Raji (cell line): ENCODE measurements around the gene LYPD6.

Source experiments
- POLR2A ChIP-seq: IDR thresholded peaks from 2 replicates; pipeline ENCODE4 v1.6.1; 2011; ENCODE audit warnings: low read depth, low read length, control low read depth; ENCODE audit not compliant: insufficient read depth

LYPD6 gene

DNA sequence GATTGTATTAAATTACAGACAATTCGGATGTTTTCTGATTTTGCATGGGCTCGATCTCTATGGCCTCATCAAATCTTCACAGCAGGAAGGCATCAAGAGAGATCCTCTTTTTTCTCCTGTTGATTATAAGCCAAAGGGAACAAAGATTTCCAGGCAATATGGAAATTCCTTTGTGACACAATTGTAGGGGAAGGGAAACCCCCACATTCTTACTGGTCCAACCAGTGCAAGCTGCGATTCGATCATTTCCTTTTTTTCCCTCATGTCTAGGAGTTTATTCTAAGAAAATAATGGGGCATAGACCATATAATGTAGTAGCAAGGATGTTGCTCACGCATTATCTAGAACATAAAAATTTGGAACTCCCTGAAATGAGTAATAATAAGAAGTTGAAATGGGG lies 87.7 kb downstream of the LYPD6 start:
- TF ChIP-seq POLR2A, result no peak

DNA sequence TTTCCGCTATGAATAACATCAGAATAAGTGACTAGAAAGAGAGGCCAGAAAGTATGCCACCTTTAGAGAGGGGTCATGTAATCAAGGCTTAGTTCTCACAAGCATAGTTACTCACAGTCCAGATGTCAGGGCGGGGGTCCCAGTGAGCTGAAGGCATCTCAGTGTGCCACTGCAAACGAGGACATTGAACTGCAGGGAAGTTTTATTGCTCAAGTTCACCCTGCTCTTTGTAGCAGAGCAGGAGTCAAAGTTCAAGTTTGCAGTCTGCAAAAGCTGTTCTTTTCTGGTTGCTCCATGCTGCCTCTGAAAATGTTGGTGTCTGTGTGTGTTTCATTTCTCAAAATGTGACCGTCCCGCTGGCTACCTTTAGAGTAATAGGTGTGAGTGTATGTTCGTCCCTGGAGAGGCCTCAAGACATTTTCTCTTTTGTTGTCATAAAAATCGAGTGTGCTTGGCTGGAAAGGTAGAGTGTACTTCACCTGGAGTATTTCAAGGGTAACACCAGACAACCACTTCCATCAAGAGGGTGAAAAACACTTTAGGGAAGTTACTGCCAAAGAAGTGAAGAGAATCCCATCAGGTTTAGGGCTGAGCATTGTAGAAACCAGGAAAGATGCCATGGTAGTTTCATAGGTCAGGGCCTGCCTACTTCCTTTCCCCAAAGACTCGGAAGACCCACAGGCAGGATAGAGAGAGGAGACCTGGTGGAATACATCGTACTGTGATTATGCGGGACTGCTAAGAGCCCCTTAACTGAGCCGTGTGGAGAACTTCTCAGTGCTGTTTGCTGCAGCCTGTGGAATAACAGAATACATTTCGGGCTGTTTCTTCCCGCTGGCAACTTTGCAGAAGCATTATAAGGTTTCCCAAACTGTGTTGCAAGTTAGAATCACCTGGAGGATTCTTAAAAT lies 89.9 kb downstream of the LYPD6 start:
- TF ChIP-seq POLR2A, result no peak

DNA sequence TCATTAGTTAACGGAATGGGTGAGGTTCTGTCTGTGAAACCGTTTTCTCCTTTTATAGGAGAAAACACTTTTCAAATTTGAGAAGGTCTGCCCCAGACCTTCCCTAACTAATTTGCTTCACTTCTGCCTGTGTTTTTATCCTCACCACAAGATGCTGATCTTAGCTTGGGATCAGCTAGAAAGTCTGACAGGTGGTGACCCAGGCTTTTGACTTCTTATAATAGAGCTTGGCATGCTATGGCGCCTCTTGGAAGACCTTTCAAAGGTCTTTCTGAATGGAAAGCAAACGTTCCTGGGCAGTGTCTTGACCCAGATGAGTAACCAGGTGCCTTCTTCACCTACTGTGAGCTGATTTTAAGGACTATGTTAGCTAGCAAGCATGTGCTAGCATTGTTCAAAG lies 91.4 kb downstream of the LYPD6 start:
- TF ChIP-seq POLR2A, result no peak

DNA sequence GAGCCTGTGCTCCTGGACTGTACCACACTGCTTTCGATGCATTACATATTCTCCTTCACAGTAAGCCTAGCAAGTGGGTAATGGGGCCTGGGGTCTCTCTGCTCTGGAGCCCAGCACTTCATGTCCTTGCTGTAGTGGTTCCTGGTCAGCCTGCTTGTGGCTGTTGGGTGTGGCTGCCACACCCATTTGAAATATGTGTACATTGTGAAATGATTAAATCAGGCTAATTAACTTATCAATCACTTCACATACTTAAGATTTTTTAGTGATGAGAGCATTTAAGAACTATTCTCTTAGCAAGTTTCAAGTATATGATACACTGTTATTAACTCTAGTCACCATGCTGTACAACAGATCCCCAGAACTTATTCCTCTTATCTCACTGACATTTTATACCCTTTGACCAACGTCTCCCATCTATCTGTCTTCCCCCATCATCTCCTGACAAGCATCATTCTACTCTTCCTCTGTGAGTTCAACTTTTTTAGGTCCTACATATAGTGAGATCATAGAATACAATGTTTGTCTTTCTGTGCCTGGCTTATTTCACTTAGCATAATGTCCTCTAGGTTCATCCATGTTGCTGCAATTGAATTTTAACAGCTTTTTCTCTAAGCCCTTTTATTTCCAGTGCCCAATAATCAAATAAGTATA lies 92.1 kb downstream of the LYPD6 start:
- TF ChIP-seq POLR2A, result no peak

DNA sequence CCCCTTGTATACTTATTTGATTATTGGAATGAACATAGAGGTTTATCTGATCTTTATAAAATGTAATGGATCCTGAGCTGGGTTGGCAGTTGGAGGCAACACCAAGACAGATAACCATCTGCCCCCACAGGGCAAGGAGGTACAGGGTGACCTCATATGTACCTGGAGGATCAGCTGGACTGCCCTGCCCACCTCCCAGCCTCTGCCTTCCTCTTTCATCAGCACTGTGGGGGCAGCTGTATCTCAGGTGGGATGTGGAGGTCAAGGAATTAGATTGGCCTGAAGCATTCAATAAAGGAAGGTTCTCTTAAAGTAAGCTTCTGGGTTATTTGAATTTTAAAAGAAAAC lies 92.6 kb downstream of the LYPD6 start:
- no peak for TF ChIP-seq POLR2A

DNA sequence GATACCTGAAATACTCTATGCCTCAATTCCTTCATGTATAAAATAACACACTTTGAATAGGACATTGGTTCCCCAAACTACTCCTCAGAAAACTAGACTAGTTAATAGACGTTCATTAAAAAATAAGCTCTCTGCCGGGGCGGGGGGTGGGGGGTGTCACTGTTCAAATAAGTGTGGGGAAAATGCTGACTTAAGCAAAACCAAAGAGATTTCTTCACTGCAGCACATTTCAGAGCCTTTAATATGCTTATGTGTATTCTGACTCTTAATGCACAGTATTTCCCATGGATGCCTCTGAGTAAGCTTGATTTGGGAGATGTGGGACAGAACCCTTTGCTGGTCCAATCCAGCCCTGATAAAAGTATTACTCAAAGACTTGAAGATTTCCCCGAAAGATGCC lies 93.2 kb downstream of the LYPD6 start:
- no peak for TF ChIP-seq POLR2A

DNA sequence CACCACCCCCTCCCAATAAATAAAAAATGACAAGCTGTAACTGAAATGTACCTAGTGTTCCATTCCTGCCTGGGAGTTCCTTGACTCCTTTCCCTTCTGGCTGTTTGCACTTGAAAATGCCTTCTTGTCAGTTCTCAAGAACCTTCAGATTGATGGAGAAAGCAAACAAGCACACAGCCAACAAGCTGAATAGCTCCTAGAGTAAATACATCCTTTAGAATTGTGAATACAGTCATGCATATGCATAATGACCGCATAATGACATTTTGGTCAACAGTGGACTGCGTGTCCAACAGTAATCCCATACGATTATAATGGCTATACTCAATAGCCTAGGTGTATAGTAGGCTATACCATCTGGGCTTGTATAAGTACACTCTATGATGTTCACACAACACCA lies 97.0 kb downstream of the LYPD6 start:
- no peak for TF ChIP-seq POLR2A

DNA sequence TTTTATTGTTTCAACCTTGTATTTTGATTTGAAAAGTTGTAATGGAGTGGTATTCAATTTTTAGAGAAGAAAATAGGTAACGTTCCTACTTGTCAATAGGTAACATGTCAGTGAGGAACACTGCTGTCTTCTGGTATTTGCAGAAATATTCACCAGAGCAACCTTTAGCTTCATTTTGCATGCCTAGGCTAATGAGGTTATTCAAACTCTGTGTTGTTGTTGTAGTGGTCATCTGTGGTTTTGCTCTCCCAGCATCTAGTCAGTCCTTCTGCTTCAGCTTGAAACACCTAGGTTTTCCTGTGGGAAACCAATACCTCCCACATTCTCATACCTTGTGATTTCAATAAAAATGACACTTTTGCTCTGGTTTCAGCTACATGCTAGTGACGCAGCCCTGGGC lies 98.4 kb downstream of the LYPD6 start:
- no peak for TF ChIP-seq POLR2A

DNA sequence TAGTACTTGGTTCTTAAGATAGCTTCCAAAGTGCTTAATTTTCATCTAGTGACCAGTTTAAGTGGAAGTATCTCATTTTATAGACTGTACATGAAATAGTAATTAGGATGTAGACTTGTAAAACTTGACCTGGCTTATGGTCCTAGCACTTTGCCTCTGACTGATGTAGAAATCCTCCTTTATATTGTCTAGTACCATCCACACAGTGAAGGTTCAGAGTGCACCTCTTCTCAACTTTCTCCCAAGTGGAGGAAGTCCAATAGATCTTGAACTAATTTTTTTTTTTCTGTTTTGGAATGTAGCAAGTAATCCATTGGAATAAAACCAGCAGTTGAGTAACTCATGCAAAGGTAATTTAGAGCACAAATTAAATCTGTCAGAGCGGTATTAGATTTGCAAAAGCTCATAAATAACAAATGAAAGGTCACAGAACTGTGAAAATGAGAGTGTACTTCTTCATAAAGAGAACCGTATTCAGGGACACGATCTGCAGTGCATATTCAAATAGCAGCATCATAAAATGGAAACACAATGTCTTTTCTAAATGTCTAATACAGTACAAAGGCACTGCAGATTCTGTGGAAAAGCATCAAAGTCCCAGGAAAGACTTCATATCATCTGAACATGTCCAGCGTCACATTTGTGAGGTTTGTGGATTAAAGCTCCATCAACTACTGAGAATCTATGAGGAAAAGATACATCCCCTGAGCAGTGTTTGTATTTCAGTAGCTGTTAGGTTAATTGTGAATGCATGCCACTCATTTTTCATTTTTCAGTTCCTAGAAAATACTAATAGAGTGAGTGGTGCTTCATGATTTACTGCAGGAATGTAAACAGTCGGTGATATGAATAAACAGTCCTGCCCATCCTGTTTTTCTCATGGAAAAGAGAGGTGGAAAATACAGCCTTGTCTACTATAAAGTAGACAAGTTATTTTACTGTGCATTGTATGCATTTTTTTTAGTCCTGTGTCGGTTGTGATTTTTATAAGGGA lies 100.7 kb downstream of the LYPD6 start:
- no peak for TF ChIP-seq POLR2A

DNA sequence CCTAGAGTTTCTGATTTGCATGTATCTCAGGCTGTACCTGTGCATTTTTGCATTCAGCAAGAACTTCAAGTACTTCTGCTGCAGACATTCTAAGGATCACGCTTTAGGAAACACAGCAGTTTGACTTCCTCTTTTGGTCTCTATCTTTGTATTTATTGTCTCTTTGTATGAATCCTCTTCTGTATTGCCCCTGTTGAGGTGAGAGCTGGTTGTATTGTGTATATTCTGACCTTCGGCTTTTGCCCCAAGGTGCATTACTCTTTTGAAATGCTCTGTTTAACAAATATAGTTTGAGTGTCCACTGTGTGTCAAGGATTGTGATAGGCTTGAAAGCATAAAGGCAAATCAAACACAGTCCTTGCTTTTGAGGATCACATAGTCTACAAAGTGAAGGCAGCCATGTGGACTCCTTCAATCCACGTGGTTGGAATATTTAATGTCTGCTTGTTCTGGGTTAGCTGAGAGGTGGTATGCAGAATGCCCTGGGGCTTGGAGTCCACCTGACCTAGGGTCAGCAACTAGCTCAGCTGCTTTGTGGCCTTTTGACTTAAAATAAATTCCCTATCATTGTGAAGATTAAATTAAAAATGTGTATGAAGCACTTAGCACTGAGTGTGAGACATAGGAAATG lies 108.1 kb downstream of the LYPD6 start:
- TF ChIP-seq POLR2A, result no peak

DNA sequence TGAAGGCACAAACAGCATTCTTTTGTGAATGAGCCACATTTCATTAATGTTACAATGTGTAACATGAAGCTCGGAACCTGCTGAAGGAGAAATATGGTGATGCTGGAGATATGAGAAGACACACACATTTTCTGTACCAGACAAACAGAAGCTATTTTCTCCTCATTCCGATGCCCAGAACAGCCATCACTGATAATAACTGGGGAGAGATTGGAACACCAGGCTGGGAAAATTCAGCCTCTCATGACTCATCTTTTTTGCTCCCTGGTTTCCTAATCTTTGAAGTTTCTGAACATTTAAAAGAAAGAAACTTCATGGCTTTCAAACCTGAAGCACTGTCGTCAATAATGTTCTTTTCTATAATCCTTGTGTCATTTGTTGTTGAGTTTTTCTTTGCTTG lies 110.9 kb downstream of the LYPD6 start:
- no peak for TF ChIP-seq POLR2A

DNA sequence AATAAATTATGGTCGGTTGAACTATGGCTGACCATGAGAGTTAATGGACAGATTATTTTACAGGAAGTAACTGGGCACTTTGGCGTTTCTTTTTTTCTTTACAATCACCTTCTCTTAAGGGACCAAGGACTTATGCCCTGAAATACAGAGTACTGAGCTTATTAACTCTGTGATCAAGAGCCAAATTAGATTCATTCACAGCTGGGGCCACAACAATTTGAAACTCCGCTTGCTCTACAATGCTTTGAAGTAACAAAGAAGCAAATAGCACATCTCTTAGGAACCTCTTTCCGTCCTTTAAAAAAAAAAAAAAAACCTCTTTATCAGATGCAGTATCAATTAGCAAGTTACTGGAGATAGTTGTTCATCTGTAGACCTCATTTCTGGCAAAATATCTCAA lies 112.0 kb downstream of the LYPD6 start:
- no peak for TF ChIP-seq POLR2A

DNA sequence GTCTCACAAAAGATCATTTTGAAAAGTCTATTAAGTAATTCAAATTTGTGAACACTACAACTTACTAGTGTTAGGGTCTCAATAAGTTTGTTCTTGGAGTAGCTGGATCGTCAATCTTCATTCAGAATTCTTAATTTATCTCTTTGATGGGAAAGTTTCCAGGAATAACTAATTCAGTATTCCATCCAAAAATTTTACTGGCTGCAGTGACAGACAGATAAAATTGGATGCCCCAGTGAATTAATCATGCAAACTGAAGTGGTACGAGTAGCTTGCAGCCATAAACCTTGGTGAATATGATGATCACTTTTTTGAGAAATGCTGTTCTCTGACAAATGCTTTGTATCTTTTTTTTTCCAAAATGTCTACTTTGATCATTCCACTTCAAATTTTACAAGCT lies 112.8 kb downstream of the LYPD6 start:
- TF ChIP-seq POLR2A, result no peak

DNA sequence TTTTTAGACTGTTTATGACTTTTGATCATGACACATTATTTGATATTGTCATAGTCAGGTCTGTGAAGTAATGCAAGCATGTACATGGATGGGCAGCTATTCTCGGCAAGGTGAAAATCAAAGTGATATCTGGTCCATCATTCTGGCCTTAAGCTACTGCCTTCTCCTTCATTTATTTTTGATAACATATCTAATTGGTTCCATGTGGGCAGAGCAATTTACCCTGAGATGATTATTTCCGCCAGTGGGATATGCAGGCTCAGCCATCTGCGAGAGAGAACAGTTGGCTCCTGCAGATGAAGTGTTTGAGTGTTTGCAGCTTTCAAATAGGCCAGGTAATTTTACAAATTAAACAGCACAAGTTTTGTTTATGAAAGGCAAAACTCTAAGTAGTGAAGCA lies 116.4 kb downstream of the LYPD6 start:
- TF ChIP-seq POLR2A, result no peak

DNA sequence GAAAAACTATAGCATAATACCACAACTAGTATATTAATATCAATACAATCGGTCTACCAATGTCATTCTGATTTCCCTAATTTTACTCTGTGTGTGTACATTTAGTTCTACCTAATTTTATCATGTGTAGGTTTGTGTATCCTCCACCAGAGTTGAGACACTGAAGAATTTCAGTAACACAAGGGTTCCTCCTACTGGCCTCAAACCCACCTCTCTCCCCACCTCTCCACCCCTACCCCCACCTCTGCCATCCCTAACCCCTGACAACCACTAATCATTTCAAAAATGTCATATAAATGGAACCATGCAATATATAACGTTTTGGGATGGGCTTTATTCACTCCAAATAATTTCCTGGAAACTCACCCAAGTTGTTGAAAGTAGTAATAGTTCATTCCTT lies 117.9 kb downstream of the LYPD6 start:
- TF ChIP-seq POLR2A, result no peak
